Keratinocyte (primary cell): Measurements from ENCODE around the gene ASL. TPM values are rescaled to one million over a fixed set of nuclear protein-coding genes. Genes with fewer than 3 reads are reported as not detected.

Experiments
- DNase-seq: peaks from one replicate; pipeline ENCODE4 v3.0.0-alpha.2; 2011; ENCODE audit warnings: low read depth, missing footprints, low spot score
- FAIRE-seq: peaks from 2 replicates; lab custom pipeline; 2011; peaks lifted over from hg19 to GRCh38; lab: Jason Lieb, UNC
- H2AFZ ChIP-seq: 2 replicates; pipeline ENCODE4 v1.6.0; 2012; ENCODE audit warnings: low read length, control low read depth, inconsistent platforms; ENCODE audit not compliant: control insufficient read depth
- H3K27ac ChIP-seq: 2 replicates; pipeline ENCODE4 v1.5.1; 2011; ENCODE audit warnings: low read length; ENCODE audit not compliant: control insufficient read depth, insufficient read depth
- H3K27me3 ChIP-seq: 3 replicates; pipeline ENCODE4 v1.6.0; 2011; ENCODE audit warnings: low read length; ENCODE audit not compliant: control insufficient read depth, insufficient read depth; ENCODE audit errors: extremely low read depth
- H3K36me3 ChIP-seq, 2 experiments: 2 replicates in 1 of 2; 3 replicates in 1 of 2; pipeline ENCODE4 v1.5.1; 2011; ENCODE audit warnings: low read length in 2 of 2, mild to moderate bottlenecking in 1 of 2; ENCODE audit not compliant: control insufficient read depth in 2 of 2, insufficient read depth in 2 of 2; ENCODE audit errors: extremely low read depth in 1 of 2
- H3K4me1 ChIP-seq: 3 replicates; pipeline ENCODE4 v1.5.1; 2011; ENCODE audit warnings: low read length; ENCODE audit not compliant: control insufficient read depth, insufficient read depth; ENCODE audit errors: extremely low read depth
- H3K4me2 ChIP-seq: 3 replicates; pipeline ENCODE4 v1.6.0; 2011; ENCODE audit warnings: low read depth, low read length; ENCODE audit not compliant: control insufficient read depth, insufficient read depth; ENCODE audit errors: extremely low read depth
- H3K4me3 ChIP-seq, 3 experiments: fragments of 200-600 bp in 1 of 3; sonication (generic) in 1 of 3; 2 replicates in 2 of 3; 3 replicates in 1 of 3; pipeline ENCODE4 v1.5.1; 2011 to 2016; ENCODE audit warnings: low read length in 3 of 3, mild to moderate bottlenecking in 3 of 3, control low read depth in 2 of 3, inconsistent platforms in 1 of 3, low read depth in 1 of 3, mixed read lengths in 1 of 3, mixed run types in 1 of 3, moderate library complexity in 1 of 3; ENCODE audit not compliant: control insufficient read depth in 2 of 3, insufficient read depth in 2 of 3; ENCODE audit errors: extremely low read depth in 1 of 3
- H3K79me2 ChIP-seq: 2 replicates; pipeline ENCODE4 v1.6.0; 2012; ENCODE audit warnings: low read length; ENCODE audit not compliant: control insufficient read depth, insufficient read depth
- H3K9ac ChIP-seq: 3 replicates; pipeline ENCODE4 v1.6.0; 2011; ENCODE audit warnings: low read length; ENCODE audit not compliant: control insufficient read depth, insufficient read depth; ENCODE audit errors: extremely low read depth
- H3K9me1 ChIP-seq: 3 replicates; pipeline ENCODE4 v1.6.0; 2011; ENCODE audit warnings: low read length; ENCODE audit not compliant: control insufficient read depth, insufficient read depth; ENCODE audit errors: extremely low read depth
- H3K9me3 ChIP-seq: 2 replicates; pipeline ENCODE4 v1.5.1; 2012; ENCODE audit warnings: low read depth, low read length; ENCODE audit not compliant: control insufficient read depth
- H4K20me1 ChIP-seq: 3 replicates; pipeline ENCODE4 v1.6.0; 2011; ENCODE audit warnings: low read length; ENCODE audit not compliant: control insufficient read depth, insufficient read depth; ENCODE audit errors: extremely low read depth
- EZH2 ChIP-seq: IDR thresholded peaks from one replicate; pipeline ENCODE4 v1.6.1; 2012; ENCODE audit warnings: inconsistent platforms, mild to moderate bottlenecking, low read length, moderate library complexity
- dilution Hi-C: fragments of 300-500 bp; cut with MboI; formaldehyde crosslinking; loops from one replicate; pipeline ENCODE4 v1.7.0; 2020; ENCODE audit warnings: low sequenced_read_pairs; ENCODE audit not compliant: extremely low pct_ligation_motif_present
- polyA plus RNA-seq, 5 experiments: library from polyadenylated mRNA; depleted of rRNA in 3 of 5; stranded (reverse) in 3 of 5; stranded (forward) in 1 of 5; unstranded in 1 of 5; fragments of >200 nt; gene quantifications; 1 replicate in 1 of 5; 2 replicates in 3 of 5; 3 replicates in 1 of 5; pipeline versions ENCODE4 v1.2.1 to v1.2.3, GENCODE V29; 2011 to 2012; ENCODE audit warnings: missing spikeins in 2 of 5, low read depth in 1 of 5, low replicate concordance in 1 of 5
- TF ChIP-seq, protein P1 (sequence below), 3 experiments: IDR thresholded peaks in 1 of 3; conservative IDR thresholded peaks in 1 of 3; optimal IDR thresholded peaks in 1 of 3; 2 replicates in 2 of 3; 3 replicates in 1 of 3; pipeline versions ENCODE3 to v1.5.1; 2011; ENCODE audit warnings: low read length in 3 of 3, mild to moderate bottlenecking in 3 of 3, moderate library complexity in 2 of 3, control low read depth in 1 of 3, inconsistent platforms in 1 of 3; ENCODE audit not compliant: insufficient read depth in 2 of 3; ENCODE audit errors: extremely low read depth in 1 of 3

The ASL gene
- polyA plus RNA-seq, 1 donor (not counting 4 experiments of a cell fraction or from before 2014, with no cell fraction given): 24.4 TPM

DNA sequence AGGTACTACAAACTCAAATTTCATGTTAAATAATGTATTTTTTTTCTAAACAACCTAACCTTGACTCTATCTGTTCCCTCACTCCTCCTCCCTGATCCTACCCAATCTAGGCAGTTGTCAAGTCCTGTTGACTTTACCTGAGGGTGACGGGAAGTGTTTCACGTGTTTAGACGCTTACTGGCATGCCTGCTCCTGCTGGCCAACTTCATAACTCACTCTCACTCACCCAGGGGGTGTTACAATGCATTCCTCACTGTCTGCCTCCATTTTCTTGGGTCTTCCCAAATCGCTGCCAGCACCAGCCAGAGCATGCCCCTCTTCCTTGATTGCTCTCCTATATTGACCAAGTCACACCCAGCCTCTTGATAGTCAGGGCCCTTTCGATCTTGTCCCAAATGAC, 67.4 kb downstream of the ASL start:
- H3K27me3 ChIP-seq: no peaks in the 10 kb centered on the region
- dilution Hi-C loops: no loop called here
- no peak overlapping the region for H3K4me3 ChIP-seq
- H3K36me3 ChIP-seq: peaks cover 16 to 37% of the 10 kb centered on the region in 2 experiments
- peaks cover 7% of the 10 kb centered on the region for H3K79me2 ChIP-seq
- H4K20me1 ChIP-seq: no peaks in the 10 kb centered on the region
- TF ChIP-seq, protein P1, sequence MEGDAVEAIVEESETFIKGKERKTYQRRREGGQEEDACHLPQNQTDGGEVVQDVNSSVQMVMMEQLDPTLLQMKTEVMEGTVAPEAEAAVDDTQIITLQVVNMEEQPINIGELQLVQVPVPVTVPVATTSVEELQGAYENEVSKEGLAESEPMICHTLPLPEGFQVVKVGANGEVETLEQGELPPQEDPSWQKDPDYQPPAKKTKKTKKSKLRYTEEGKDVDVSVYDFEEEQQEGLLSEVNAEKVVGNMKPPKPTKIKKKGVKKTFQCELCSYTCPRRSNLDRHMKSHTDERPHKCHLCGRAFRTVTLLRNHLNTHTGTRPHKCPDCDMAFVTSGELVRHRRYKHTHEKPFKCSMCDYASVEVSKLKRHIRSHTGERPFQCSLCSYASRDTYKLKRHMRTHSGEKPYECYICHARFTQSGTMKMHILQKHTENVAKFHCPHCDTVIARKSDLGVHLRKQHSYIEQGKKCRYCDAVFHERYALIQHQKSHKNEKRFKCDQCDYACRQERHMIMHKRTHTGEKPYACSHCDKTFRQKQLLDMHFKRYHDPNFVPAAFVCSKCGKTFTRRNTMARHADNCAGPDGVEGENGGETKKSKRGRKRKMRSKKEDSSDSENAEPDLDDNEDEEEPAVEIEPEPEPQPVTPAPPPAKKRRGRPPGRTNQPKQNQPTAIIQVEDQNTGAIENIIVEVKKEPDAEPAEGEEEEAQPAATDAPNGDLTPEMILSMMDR (optimal IDR thresholded peaks at IDR 0.05 in 1 of 3, IDR thresholded peaks at IDR 0.05 in 1 of 3, conservative IDR thresholded peaks at IDR 0.05 in 1 of 3; ENCODE audit: extremely low read depth in 1 of 3, insufficient read depth in 2 of 3, low read length in 3 of 3): peak; percentile 8 to 34 (median 18)
- no peak for TF ChIP-seq EZH2
- peak overlapping the region; percentile 15 for H2AFZ ChIP-seq
- H3K9me3 ChIP-seq: no peaks in the 10 kb centered on the region
- no peaks in the 10 kb centered on the region for H3K9me1 ChIP-seq
- peak overlapping the region; percentile 50 for H3K27ac ChIP-seq
- H3K4me1 ChIP-seq: peaks cover 37% of the 10 kb centered on the region
- DNase-seq (peak; percentile 63), FAIRE-seq (peak; percentile 81)
- no peak overlapping the region for H3K9ac ChIP-seq
- peak overlapping the region; percentile 44 for H3K4me2 ChIP-seq

Other genes starting within 250 kb of the ASL start
- gene VKORC1L1, start 202.7 kb upstream of the ASL start, polyA plus RNA-seq: 11.6 to 19.4 TPM (median 13.1 TPM) in 3 replicates
- 9.4 to 19.9 TPM (median 13.3 TPM) in 3 replicates for gene GUSB, start 93.6 kb upstream of the ASL start, polyA plus RNA-seq
- gene CRCP, start 39.0 kb downstream of the ASL start, polyA plus RNA-seq: 23.6 to 41.6 TPM (median 25.4 TPM) in 3 replicates
- gene TPST1, start 129.5 kb downstream of the ASL start, polyA plus RNA-seq: 31.5 to 48.5 TPM (median 47.3 TPM) in 3 replicates